ENCODE measurements around the gene FERMT1.

GRCh38 chr20:6038256-6038655, 84.6 kb downstream of the FERMT1 start:
- no peak for TF ChIP-seq CTCF (IDR thresholded peaks at IDR 0.05)
- no peak for TF ChIP-seq POLR2A (IDR thresholded peaks at IDR 0.05)
